ENCODE data around the gene DLG3. TPM values are rescaled to one million over a fixed set of nuclear protein-coding genes. Genes with fewer than 3 reads are reported as not detected.
A peak's percentile ranks its signal among the peaks of the same experiment; 100 is the strongest.

Gene DLG3
- total and polyA plus RNA-seq, 2 of the 8 experiments (the other 6 are each of a cell fraction or from before 2014, with no cell fraction given) = 29.2 to 63.8 TPM

DNA sequence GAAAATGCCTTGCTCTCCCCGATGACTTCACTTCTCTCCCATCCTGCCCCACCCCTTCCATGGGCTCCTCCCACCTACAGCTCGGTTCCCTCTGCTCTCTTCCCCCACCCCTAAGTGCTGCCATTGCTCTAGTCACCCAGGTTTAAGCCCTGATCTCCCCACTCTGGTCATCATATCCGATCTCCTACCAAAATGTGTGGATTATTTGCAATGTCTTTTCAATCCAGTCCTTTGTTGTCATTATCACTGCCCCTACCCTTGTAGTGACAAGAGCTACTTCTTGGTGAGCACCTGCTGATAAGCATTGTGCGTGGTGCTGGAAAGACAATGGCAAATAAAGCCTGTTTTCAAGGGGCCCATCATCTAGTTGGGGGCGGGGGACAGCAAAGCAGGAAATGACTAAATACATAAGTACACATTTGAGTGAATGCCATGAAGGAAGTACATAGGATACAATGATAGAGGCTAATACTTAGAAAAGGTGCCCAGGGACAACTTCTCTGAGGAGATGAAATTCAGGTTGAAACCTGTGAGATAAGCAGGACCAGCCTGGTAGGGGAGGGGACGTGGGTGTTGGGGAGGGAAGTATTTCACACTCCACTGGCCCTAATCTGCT lies 63.8 kb downstream of the DLG3 start:
- FAIRE-seq (peak; percentile 68), DNase-seq (ENCODE audit: low read depth in 1 of 2, low spot score in 2 of 2) (no peak)
- Histone ChIP-seq H2AFZ (ENCODE audit: low read length) (no peak overlapping the region), H4K91ac (replicated peaks; ENCODE audit: insufficient read length, low read length) (no peak overlapping the region), H4K8ac (ENCODE audit: extremely low read depth, insufficient read depth, low read length) (no peak overlapping the region), H2BK5ac (ENCODE audit: low read depth, low read length) (no peak overlapping the region), H3K9ac (replicated peaks in 1 of 4; ENCODE audit: extremely low read depth in 1 of 4, low read depth in 3 of 4, low read length in 3 of 4) (no peak overlapping the region), H3K79me1 (ENCODE audit: low read depth, low read length) (no peaks in the 10 kb centered on the region), H3K36me3 (ENCODE audit: control insufficient read depth in 2 of 4, insufficient read depth in 4 of 4, low read length in 3 of 4) (peaks cover 0 to 15% (median 0%) of the 10 kb centered on the region in 4 experiments; a peak in 2 of 8 replicates), H3K9me3 (ENCODE audit: insufficient read depth in 2 of 2, low read depth in 1 of 2, low read length in 1 of 2) (no peaks in the 10 kb centered on the region), H3K4me3 (ENCODE audit: extremely low read depth in 1 of 4, insufficient read depth in 2 of 4, low read depth in 3 of 4, low read length in 4 of 4) (no peak overlapping the region), H3K14ac (ENCODE audit: insufficient read length) (no peak overlapping the region), H3K18ac (ENCODE audit: extremely low read depth, low read length) (no peak overlapping the region; the same call in 1 of the 2 replicates), H2AK5ac (ENCODE audit: low read depth, low read length) (no peak overlapping the region), H4K20me1 (replicated peaks in 1 of 2; ENCODE audit: control insufficient read depth in 1 of 2, insufficient read depth in 2 of 2, low read length in 2 of 2) (peaks cover 0 to 2% of the 10 kb centered on the region in 2 experiments), H3K4me1 (replicated peaks in 1 of 4; ENCODE audit: control insufficient read depth in 3 of 4, insufficient read depth in 4 of 4, low read length in 3 of 4) (peaks cover 0 to 4% (median 1%) of the 10 kb centered on the region in 4 experiments; a peak in 3 of 7 replicates), H3K4me2 (ENCODE audit: insufficient read depth in 1 of 2, low read depth in 2 of 2, low read length in 2 of 2) (peak overlapping the region; percentile 25 to 28; a peak in 3 of 4 replicates), H4K5ac (ENCODE audit: insufficient read length, low read depth, low read length) (no peak overlapping the region), H2BK12ac (ENCODE audit: low read depth, low read length) (no peak overlapping the region), H3K56ac (replicated peaks; ENCODE audit: insufficient read length, low read depth, low read length) (no peak overlapping the region), H2BK20ac (ENCODE audit: low read length) (no peak overlapping the region), H3K27me3 (replicated peaks in 1 of 4; ENCODE audit: control insufficient read depth in 3 of 4, extremely low read depth in 1 of 4, insufficient read depth in 3 of 4, low read length in 3 of 4) (no peaks in the 10 kb centered on the region), H3K4ac (replicated peaks; ENCODE audit: insufficient read length, low read depth, low read length) (no peak overlapping the region), H2BK15ac (ENCODE audit: low read length) (no peak overlapping the region), H3K27ac (ENCODE audit: low read depth, low read length) (no peak overlapping the region), H2BK120ac (replicated peaks; ENCODE audit: low read depth, low read length) (no peak overlapping the region), H3K23ac (ENCODE audit: insufficient read length) (no peak overlapping the region), H3K79me2 (ENCODE audit: control insufficient read depth in 1 of 2, insufficient read depth in 2 of 2, low read length in 2 of 2) (no peaks in the 10 kb centered on the region), H3K23me2 (ENCODE audit: low read depth, low read length) (no peaks in the 10 kb centered on the region)
- CTCF ChIA-PET (ENCODE audit: partially characterized antibody) = interaction anchor here (0.6 to 1.3 kb wide), 3 partner anchors 13 to 68 kb away, joined by 3 to 4 read pairs (median 3); no protein-coding TSS in a partner anchor
- TF ChIP-seq SIX5 (IDR thresholded peaks at IDR 0.05; ENCODE audit: low read depth, low read length) (no peak), POLR2AphosphoS5 (IDR thresholded peaks at IDR 0.05; ENCODE audit: low read depth, low read length) (no peak), KDM1A (IDR thresholded peaks at IDR 0.05; ENCODE audit: borderline replicate concordance, low read length) (no peak)
- WGBS, 2 experiments (ENCODE audit: extremely low coverage in 1 of 2, insufficient coverage in 1 of 2, insufficient read length in 1 of 2, insufficient replicate concordance in 2 of 2, low coverage in 1 of 2, low lambda C conversion rate in 2 of 2, missing lambda C conversion rate in 1 of 2) = 76% methylated on average over 6 of the region's 6 CpGs; no CpG with 5 or more reads in 1 of the 2 experiments
- POLR2A ChIA-PET (ENCODE audit: partially characterized antibody) = interaction anchor here (1.0 to 1.6 kb wide), 2 partner anchors 11 to 56 kb away, joined by 3 to 4 read pairs; no protein-coding TSS in a partner anchor
